CD4-positive, alpha-beta T cell treated with Interleukin-10 for 1 hour (primary cell): Measurements from ENCODE around the gene SPON2.

Experiments
- DNase-seq: peaks from one replicate; pipeline ENCODE4 v3.0.0-alpha.2; 2020

Gene SPON2

DNA sequence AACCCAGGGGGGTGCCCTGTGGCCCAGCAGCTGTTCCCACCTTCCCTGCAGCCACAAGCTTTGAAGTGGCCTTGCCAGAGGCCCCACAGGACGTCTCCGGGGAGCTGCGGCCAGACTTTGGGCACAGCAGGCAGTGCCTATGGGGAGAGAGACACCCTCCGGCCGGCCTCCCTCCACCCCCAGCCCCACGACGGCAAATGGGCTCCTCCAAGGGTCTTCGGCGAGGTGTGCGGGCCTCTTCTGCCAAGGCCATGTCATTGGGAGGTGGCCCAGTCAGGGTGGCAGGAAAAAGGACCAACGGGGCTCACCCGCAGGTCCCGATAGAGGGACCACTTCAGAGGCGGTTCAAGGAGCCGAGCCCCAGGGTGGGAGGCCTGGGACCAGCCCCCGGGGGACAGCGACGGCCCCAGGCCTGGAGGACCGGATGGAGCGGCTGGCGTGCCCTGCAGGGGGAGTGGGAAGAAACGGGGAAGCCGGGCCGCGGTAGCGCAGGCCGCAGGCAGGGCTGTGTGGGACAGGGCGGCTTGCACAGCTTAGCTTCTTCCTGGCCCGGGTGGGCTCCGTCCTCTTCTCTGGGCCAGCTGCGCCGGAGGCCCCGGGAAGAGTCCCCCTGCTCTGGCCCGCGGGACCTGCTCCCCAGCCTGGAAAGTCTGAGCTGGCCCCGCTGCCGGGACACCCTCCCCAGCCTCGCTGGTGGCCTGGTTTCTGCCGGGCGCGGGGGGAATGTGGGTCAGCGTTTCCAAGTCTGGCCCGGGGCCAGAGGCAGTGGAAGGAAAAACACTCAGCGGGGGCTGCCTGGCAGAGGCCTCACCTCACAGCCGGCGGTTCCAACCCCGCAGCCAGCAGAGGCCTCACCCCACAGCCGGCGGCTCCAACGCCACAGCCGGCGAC lies 21.9 kb upstream of the SPON2 start:
- no peak for DNase-seq

DNA sequence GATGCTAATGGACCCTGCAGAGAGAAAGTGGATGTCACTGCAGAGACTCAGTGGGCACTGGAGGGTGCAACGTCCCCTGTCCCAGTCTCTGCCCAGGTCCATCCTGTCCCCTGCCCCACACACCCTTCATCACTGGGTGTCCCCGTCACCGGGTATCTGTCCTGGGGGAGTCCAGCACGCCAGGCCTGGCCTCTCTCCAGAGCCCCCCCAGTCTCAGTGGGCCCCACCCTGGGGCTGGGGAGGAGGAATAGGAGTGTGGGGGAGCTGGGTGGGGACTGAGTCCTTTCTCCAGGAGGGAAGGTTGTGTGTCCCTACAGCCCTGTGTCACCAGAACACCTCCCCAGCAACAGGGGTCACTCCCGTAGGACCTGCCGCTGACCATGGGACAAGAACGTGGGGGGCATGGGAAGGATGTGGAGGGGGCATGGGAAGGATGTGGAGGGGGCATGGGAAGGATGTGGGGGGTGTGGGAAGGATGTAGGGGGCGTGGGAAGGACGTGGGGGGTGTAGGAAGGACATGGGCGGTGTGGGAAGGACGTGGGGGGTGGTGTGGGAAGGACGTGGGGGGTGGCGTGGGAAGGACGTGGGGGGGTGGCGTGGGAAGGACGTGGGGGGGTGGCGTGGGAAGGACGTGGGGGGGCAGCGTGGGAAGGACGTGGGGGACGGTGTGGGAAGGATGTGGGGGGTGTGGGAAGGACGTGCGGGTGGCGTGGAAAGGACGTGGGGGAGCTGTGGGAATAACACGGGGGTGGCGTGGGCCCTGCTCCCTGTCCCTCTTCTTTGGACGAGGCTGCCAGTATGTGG lies 21.0 kb upstream of the SPON2 start:
- no peak for DNase-seq

DNA sequence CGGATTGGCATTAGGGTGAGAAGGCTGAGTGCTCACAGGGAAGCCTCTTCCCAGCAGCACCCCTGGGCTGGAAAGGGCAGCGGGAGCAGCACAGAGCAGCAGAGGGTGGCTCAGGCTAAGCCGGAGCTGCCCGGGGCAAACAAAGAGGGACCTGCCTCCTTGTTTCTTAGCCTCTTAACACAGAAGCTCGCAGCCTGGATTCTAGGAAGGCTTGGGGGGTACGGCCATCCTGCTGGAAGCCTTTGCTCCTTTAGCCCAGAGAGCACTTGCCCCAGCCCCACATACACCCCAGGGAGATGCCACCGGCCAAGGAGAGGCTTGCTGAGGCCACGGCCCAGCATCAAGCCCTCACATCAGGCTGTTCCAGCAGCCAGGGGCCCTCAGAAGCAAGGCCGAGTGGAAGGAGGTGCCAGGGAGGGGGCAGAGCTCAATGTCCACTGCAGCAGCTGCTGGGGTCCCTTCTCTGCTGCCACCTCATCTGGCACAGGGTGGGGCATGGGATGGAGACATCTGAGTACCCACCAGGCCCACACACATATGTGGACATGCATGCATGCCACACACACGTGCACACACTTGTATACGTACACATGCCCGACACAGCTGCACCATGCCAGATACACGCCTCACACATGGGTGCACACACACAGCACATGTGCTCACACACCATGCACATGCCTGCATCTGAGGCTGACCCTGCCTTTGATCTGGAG lies 20.3 kb upstream of the SPON2 start:
- DNase-seq: no peak

DNA sequence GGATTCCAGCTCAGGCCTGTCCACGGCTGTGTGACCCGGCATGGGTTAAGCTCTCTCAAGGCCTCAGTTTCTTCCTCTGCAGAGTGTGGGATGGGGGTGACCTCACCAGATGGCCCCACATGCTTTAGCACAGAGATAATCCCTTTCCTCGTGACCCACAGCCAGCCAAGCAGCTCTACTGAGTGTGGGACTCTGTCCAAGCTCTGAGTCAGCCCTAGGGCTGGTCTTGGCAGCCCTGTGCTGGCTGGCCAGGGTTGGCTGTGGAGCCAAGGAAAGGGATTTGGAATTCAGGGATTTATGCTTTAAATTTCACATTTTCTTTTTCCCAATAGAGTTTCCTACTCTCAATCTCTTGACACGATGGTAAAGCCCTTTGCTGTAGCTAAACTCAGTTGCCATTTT lies 19.7 kb upstream of the SPON2 start:
- no peak for DNase-seq

DNA sequence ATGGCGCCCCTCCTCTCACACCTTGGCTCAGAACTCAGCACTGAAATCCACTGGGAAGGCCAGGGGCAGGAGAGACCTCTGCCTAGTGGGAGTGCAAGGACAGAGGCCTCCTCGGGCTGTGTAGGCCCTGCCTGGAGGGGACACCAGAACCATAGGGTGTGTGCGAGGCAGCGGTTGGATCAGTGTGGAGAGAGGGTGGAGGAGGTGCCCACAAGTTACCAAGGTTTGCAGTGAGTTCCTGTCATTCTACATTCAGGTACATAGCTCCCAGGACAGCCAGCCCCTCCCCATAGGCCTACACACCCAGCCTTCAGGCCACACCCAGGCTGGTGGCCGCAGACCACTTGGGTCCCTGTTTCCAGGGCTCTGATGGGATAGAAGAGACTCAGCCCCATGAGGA lies 19.2 kb upstream of the SPON2 start:
- DNase-seq: no peak

DNA sequence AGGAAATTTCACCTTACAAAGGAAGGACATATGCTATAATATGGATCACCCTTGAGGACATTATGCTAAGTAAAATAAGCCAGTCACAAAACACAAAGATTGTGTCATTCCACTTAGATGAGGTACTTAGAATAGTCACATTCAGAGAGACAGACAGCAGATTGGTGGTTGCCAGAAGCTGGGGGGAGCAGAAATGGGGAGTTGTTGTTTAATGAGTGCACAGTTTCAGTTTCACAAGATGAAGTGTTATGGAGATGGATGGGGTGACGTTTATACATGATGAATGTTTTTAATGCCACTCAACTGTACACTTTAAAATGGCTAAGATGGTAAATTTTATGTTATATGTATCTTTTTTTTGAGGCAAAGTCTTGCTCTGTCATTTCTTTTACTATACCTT lies 14.8 kb upstream of the SPON2 start:
- DNase-seq: peak; percentile 69

DNA sequence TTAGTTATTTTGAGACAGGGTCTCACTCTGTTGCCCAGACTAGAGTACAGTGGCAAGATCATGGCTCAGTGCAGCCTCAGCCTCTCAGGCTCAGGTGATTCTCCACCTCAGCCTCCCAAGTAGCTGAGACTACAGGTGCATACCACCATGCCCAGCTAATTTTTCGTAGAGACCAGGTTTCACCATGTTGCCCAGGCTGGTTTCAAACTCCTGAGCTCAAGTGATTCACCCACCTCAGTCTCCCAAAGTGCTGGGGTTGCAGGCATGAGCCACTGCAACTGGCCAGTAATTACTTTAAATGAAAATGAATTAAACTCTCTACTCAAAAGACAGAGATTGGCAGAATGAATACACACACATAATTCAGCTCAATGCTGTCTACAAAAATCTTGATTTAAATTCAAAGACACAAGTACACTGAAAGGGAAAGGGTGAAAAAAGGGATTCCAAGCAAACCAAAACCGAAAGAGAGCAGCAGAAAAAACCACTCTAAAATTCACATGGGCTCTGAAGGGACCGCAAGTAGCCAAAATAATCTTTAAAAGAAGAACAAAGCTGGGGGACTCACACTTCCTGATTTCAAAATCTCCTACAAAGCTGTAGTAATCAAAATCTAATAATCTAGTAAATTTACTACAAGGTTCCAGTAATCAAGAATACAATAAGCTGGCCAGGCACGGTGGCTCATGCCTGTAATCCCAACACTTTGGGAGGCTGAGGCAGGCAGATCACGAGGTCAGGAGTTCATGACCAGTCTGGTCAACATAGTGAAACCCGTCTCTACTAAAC lies 11.8 kb upstream of the SPON2 start:
- DNase-seq: peak; percentile 44

DNA sequence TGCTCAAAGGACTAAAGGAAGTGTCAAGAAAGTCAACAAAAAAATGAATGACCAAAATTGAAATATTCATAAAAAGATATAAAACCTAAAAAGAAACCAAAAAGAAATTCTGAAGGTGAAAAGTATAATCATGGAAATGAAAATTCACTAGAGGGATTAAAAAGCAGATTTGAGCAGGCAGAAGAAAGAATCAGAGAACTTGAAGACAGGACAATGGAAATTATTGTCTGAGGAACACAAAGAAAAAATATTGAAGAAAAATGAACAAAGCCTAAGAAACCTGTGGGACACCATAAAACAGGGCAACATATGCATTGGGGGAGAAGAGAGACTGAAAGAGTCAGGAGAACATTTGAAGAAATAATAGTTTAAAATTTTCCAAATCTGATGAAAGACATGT lies 9.9 kb upstream of the SPON2 start:
- no peak for DNase-seq

DNA sequence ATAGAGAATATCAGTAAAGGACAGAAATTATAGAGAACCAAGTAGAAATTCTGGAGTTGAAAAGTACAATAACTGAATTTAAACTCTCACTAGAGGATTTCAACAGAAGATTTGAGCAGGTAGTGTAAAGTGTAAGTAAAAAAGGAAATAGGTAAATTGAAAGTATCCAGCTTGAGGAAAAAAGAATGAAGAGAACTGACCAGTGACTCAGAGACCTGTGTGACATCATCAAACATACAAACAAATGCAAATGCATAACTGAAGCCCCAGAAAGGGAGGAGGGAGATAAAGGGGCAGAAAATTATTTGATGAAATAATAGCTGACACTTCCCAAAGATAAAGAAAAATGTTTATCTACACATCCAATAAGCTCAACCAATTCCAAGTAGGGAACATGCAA lies 8.3 kb upstream of the SPON2 start:
- DNase-seq: no peak

DNA sequence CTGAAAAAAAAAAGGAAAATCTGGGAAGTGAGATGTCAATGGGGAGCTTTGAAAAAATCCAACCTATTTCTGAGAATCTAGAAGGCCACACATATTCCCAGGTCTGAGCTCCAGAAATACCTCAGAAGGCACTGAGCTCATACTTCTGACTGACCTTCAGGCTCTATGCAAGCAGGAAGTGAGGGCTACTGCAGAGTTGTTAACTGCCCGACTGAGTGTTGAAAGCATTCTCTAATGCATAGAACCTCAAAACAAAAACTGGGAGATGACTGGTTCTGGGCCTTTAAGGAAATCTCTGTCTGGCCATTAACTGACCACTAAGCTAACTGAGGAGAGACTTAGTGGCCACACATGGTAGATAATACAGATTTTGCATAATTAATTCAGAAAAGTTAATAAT lies 7.6 kb upstream of the SPON2 start:
- DNase-seq: no peak

DNA sequence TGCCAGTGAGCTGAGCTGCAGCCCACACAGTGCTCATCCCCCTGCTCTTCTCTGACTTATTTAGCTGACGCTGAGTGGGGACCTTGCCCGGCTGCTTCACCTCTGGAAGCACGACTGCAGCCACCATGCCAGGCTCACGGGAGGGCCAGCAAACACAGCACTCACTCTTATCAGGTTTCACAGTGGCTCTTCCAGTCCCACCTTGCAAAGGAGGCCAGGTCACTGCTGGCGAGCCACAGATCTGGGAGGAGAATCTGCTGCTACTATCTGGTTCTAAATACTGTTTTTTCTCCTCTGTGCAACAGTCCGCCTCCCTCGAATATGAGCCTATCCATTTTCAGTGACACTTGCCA lies 6.7 kb upstream of the SPON2 start:
- DNase-seq: no peak

DNA sequence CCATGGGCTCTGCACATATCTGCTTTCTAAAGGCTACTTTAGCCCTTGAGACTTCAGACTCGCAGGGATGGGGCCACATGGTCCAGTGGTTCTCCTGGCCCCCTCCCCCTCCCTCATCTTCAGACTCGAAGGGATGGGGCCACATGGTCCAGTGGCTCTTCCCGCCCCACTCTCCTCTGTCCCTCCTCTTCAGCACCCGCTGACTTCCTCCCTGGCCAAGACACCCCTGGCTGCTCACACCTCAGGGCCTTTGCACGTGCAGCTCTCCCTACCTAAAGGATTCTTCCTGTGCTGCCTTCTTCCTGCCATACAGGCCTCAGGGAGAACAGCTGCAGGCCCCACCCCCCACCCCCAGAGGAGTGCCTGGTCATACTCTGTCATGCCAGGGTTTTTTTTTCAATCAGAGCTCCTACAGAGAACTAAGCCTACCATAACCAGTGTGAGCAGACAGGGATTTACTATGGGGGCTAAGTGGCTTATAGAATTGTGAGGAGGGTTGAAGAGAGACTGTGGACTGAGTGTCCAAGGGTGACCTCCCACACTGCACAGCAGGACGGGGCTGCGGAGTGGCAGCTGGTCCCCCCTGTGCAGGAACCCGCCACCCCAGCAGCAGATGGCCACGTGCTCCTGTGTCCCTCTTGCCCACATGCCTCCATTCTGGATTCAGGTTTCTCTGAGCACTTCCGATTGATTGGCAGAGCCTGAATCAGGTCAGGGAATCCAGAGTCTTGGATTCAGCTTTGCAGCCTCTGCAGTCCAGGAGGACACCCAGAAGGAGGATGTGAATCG lies 6.1 kb upstream of the SPON2 start:
- DNase-seq: no peak

DNA sequence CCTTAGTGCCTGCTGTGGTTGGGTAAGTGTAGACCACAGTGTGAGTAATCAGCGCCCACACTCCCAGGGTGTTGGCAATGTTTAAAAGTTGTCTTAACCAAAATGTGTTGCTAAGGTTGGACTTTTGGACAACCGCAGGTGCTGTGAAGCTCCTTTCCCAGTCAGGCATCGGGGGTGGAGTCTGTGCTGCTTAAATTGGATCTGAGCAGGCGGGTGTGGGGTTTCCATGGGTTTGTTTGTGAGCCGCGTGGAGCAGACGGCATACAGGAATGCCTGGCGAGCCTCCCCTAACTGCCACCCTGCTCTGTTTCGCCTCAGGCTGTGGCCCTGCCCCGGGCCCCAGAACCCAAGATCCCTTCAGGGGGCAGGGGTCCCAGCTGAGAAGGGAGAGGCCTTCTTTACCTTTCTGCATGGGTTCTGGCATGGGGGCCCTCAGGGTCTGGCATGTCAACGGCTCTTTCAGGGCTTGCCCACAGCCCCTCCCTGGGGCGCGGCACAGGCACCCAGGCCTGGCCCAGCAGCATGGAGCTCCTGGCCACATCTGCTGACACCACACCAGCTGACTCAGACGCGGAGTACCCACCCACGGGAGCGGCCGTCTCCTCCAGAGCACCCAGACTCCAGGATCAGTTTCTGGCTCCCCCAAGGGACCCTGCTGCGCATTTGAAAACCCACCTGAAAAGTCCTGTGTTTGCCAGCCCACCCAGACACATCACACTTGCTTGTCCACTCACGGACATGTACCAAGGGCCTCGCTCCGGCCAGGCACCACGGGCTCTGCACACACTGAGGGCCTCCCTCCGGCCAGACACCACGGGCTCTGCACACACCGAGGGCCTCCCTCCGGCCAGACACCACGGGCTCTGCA lies 5.1 kb upstream of the SPON2 start:
- DNase-seq: peak; percentile 62

DNA sequence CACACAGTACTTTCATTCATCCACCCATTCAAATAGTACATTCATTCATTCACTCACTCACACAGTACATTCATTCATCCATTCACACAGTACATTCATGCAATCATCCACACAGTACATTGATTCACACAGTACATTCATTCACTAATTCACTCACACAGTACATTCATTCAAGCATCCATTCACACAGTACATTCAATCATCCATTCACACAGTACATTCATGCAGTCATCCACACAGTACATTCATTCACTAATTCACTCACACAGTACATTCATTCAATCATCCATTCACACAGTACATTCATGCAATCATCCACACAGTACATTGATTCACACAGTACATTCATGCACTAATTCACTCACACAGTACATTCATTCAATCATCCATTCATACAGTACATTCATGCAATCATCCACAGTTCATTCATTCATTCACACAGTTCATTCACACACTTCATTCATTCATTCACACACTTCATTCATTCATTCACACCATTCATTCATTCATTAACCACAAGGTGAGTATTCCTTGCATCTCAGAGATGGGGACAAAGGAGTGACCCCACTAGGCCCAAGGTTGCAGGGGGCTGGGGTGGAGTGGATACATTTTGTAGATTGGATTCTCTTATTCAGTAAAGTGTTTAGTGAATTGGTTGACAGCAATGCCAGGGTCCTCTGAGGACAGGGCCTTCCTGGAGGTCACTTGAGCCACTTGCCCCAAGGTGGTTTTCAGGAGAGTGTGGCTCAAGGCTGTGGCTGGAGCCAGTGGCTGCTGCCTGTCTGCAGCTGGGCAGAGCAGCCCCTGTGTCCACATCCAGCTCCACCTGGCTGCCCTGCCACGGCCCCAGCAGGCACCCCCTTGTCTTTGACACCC lies 4.3 kb upstream of the SPON2 start:
- no peak for DNase-seq

DNA sequence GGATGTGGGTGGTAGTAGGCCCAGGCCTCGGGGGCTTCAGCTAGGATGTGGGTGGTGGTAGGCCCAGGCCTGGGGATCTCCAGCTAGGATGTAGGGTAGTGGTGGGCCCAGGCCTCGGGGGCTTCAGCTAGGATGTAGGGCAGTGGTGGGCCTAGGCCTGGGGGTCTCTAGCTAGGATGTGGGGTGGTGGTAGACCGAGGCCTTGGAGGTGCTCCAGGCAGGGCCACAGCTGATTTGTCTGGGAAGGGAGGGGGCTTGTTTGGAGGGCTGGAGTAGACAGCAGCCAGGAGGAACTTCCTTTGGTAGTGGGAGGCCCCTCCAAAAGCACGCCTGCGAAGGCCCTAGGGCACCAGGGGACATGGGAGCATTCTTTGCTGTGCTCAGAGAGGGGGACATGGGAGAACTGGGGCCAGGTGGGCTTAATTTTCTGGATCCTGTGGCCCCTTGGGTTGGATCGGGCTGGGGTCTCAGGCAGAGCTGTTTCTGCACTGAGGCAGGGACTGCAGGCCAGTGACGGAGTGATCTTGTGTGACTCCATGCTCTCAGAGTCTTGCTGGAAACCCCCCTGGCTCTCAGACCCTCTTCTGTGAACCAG lies 3.3 kb upstream of the SPON2 start:
- no peak for DNase-seq

DNA sequence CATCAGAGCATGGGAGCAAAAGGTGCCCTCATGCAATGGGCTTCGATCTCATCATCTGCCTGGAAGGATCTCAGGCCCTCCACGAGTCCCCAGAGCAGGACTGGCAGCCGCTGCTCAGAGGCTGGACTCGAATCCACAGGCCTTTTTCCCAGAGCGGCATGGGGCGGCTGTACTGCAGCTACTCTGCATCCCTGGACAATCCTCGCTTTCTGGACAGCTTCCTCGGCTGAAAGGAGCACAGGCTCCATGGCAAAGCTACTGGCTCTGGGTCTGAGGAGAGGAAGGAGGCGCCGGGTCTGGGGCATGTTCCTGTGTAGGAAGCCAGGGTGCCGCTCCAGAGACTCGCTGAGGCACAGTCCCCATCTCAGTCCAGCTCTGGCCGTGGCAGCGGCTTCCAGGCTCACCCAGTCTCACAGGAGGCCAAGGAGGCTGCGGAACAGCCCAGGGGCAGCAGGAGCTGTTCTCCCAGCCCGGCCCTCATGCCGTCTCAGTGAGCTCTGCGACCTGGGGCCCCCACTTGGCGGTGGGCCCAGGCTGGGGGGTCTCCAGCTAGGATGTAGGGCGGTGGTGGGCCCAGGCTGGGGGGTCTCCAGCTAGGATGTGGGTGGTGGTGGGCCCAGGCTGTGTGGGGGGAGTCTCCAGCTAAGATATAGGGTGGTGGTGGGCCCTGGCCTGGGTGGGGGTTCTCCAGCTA lies 2.7 kb upstream of the SPON2 start:
- no peak for DNase-seq

DNA sequence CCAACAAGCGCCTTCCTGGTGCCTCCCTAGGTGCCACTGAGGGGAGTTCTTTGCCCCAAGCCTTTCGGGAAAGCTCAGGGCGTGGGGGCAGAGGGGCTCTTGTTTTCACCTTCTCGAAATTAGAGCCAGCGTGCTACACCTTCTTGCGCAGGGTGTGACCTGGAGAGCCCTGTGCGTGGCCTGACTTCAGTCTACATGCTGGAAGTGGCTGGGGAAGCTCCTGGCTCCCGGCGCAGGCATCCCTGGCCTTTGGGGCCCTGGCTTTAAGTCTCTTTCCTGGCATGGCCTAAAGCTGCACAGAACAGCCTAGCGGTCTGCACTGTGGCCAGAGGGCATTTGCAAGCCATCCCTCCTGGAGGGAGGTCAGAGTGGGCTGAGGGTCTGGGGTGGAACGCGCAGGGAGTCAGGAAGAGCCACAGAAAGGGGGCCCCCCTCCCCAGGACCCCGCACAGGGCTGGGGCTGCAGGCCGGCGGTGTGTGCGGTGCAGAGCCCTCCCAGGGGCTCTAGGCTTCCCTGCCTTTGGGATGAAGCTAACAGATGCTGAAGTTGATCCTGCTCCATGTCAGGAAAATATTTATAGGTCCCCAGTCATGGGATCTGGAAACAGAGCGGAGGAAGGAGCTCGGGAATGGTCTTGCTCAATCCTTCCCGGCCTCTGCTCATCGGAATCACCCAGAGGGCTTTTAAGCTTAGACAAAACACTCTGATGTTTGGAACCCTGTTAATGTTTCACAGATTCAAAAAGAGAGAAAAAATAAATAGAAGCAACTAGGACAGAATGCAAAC lies 781 bp upstream of the SPON2 start:
- no peak for DNase-seq
